GM12872 (cell line): ENCODE data around the gene SPATA7.

ENCODE experiments used
- TF ChIP-seq, protein P1 (sequence below): IDR thresholded peaks from 3 replicates; pipeline ENCODE4 v1.5.1; 2011; ENCODE audit warnings: low read depth, mild to moderate bottlenecking, low read length, moderate library complexity; ENCODE audit not compliant: insufficient read depth

SPATA7 gene

DNA sequence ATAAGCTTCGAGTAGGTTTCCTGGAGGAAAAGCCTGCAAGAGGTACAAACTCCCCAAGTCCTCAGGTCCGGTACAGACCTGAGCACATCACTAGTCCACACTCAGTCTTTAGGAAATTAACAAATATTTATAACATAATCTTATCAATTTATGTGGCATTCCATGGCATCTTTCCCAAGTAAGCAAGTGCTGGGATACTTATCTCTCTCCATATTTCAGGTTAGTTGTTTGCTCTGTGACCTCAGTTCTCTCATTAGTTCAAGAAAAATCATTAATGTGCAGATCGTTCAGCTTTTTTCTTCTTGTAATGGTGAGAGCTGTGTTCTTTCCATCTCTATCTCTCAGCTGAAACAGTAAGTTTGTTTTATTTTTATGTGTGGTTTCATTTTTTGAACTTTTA lies 34.7 kb downstream of the SPATA7 start:
- TF ChIP-seq, protein P1, sequence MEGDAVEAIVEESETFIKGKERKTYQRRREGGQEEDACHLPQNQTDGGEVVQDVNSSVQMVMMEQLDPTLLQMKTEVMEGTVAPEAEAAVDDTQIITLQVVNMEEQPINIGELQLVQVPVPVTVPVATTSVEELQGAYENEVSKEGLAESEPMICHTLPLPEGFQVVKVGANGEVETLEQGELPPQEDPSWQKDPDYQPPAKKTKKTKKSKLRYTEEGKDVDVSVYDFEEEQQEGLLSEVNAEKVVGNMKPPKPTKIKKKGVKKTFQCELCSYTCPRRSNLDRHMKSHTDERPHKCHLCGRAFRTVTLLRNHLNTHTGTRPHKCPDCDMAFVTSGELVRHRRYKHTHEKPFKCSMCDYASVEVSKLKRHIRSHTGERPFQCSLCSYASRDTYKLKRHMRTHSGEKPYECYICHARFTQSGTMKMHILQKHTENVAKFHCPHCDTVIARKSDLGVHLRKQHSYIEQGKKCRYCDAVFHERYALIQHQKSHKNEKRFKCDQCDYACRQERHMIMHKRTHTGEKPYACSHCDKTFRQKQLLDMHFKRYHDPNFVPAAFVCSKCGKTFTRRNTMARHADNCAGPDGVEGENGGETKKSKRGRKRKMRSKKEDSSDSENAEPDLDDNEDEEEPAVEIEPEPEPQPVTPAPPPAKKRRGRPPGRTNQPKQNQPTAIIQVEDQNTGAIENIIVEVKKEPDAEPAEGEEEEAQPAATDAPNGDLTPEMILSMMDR = no peak

DNA sequence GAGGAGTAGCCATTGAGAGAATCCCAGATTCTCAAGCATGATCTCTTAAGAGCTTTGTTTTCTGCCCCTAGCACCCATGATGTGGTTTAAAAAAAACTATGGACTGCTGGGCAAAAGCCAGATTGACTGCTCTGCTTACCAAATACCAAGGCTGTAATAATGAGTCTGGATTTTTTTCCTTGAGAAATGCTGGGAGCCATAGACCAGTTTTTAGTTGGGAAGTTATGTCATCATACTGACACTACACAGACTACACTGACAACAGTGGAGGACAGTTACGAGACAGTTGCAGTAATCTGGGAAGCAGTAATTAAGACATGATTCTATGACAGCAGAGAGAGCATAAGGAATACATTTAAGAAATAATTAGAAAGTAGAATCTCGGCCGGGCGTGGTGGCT lies 35.8 kb downstream of the SPATA7 start:
- TF ChIP-seq, protein P1 = no peak

DNA sequence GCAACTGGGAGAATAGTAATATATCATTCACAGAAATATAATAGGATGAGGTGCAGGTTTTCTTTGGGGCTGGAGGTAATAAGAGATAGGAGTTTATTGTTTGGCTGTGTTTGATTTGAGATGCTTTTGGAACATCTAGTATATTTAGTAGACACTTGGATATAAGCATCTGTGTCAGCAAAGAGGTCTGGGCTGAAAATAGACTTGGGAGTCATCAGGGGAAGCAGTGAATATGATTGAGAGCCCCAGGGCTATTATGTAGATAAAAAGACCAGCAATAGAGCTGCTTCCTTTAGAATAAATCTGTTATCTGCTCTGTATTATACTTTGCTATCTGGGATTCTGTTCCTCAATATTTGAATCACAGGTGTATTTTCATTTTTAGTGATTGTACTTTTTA lies 36.6 kb downstream of the SPATA7 start:
- TF ChIP-seq, protein P1 = no peak

DNA sequence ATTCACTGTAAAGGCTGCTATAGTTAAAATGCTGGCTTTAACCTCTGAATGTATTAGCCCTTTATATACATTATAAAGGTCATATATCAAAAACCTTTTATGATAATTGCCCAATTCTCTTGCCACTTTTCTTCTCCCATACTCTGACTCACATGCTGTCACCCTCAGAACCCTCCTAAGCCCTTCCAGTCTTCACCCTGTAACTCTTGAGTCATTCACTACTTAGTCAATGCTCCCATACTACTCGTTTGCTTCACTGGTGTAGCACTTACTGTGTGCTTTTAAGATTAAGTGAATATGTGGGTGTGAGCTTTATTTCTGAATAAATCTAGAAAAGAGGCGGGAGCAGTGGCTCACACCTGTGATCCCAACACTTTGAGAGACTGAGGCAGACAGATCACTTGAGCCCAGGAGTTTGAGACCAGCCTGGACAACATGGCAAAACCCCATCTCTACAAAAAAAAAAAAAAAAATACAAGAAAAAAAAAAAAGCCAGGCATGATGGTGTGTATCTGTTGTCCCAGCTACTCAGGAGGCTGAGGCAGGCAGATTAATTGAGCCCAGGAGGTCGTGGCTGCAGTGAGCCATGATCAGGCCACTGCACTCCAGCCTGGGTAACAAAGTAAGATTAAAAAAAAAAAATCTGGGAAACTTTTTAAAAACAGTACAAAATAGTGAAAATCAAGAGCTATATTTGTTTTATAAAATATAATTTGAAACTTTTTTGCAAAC lies 37.6 kb downstream of the SPATA7 start:
- TF ChIP-seq, protein P1 = no peak

DNA sequence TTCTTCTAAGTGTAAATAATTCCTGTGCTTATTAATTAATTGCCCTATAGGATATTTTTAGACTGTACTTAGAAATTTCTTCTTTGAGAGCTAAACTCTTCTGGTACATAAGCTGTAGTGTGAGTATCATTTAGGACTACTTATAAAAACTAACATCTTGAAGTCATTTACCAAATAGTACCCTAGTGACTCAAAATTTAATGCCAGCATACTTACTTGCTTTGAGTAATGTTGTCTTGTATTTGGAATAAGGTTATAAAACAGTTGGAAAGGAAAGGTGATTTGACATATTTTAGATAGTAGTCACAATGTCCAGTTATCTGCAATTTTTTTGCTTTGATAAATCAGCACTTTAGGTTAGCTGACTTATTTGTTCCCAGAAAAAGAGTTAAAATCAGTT lies 39.1 kb downstream of the SPATA7 start:
- TF ChIP-seq, protein P1 = no peak

DNA sequence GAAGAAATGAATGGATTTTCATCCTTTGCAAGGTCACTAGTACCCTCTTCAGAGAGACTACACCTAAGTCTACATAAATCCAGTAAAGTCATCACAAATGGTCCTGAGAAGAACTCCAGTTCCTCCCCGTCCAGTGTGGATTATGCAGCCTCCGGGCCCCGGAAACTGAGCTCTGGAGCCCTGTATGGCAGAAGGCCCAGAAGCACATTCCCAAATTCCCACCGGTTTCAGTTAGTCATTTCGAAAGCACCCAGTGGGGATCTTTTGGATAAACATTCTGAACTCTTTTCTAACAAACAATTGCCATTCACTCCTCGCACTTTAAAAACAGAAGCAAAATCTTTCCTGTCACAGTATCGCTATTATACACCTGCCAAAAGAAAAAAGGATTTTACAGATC lies 40.8 kb downstream of the SPATA7 start:
- TF ChIP-seq, protein P1 = no peak

DNA sequence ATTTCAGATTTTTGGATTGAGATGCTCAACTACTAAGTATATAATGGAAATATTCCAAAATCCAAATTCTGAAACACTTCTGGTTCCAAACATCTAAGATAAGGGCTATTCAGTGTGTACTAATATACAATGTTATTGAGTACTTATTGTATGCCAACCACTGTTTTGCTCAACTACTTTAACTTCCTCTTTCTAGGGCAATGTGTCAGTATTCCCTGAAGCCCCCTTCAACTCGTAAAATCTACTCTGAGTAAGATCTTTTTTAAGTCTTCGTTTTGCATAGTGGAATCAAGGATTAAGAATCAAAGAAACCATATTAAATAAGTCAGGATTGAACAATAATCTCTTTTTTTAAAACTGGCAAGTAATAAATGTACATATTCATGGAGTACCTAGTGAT lies 45.5 kb downstream of the SPATA7 start:
- TF ChIP-seq, protein P1 = no peak

DNA sequence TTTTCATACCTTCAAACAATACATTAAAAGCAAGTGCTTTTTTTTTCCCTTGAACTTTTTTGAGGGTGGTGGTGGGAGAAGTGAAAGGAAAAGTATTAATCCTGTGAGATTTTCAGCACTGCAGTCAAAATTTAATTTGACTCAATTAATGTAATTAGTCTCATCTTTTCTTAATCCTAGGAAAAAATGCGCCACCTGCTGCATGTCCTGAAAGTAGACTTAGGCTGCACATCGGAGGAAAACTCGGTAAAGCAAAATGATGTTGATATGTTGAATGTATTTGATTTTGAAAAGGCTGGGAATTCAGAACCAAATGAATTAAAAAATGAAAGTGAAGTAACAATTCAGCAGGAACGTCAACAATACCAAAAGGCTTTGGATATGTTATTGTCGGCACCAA lies 52.2 kb downstream of the SPATA7 start:
- TF ChIP-seq, protein P1 = no peak
